Suprapubic skin (tissue), 3 donors: ENCODE measurements around the gene CEP170B.

Experiments
- EP300 ChIP-seq: sonication (generic); formaldehyde crosslinking; IDR thresholded peaks from one replicate; pipeline ENCODE4 v1.6.1; 2017; ENCODE audit warnings: antibody characterized with exemption
- TF ChIP-seq, protein P1 (sequence below), 2 donors: fragments of 200-600 bp in 1 of 2; fragments of 450-650 bp in 1 of 2; sonication (generic) in 1 of 2; IDR thresholded peaks; one replicate each; pipeline ENCODE4 v1.5.1; 2016 to 2019; ENCODE audit warnings: antibody characterized with exemption in 2 of 2, mild to moderate bottlenecking in 1 of 2, moderate library complexity in 1 of 2

- TF ChIP-seq, protein P1, sequence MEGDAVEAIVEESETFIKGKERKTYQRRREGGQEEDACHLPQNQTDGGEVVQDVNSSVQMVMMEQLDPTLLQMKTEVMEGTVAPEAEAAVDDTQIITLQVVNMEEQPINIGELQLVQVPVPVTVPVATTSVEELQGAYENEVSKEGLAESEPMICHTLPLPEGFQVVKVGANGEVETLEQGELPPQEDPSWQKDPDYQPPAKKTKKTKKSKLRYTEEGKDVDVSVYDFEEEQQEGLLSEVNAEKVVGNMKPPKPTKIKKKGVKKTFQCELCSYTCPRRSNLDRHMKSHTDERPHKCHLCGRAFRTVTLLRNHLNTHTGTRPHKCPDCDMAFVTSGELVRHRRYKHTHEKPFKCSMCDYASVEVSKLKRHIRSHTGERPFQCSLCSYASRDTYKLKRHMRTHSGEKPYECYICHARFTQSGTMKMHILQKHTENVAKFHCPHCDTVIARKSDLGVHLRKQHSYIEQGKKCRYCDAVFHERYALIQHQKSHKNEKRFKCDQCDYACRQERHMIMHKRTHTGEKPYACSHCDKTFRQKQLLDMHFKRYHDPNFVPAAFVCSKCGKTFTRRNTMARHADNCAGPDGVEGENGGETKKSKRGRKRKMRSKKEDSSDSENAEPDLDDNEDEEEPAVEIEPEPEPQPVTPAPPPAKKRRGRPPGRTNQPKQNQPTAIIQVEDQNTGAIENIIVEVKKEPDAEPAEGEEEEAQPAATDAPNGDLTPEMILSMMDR (IDR thresholded peaks at IDR 0.05), result no peak
- no peak for TF ChIP-seq EP300
Measured at GRCh38 chr14:104936361-104937155, 71.5 kb downstream of the CEP170B start.
